H1 (cell line): Measurements from ENCODE around the gene C4orf46.

Experiments
- ASH2L ChIP-seq: fragments of 200-600, 300-600 bp; sonication (generic); IDR thresholded peaks from one replicate; pipeline ENCODE4 v1.7.1; 2017; ENCODE audit warnings: low read length
- CTCF ChIP-seq, 3 experiments: IDR thresholded peaks; 1 replicate in 2 of 3; 2 replicates in 1 of 3; pipeline versions ENCODE4 v1.5.1 to v1.6.1; 2011; ENCODE audit warnings: low read length in 3 of 3, mild to moderate bottlenecking in 3 of 3, inconsistent platforms in 2 of 3, low read depth in 1 of 3, moderate library complexity in 1 of 3; ENCODE audit not compliant: insufficient read depth in 1 of 3; ENCODE audit errors: control extremely low read depth in 1 of 3
- EZH2 ChIP-seq: fragments of 200-600 bp; sonication (generic); IDR thresholded peaks from 2 replicates; pipeline ENCODE4 v1.7.1; 2012; ENCODE audit warnings: low read depth, mild to moderate bottlenecking, moderate library complexity, low read length, inconsistent platforms; ENCODE audit not compliant: severe bottlenecking
- HDAC2 ChIP-seq, 2 experiments: fragments of 300-600 bp in 1 of 2; sonication (generic) in 1 of 2; IDR thresholded peaks; 2 replicates each; pipeline ENCODE4 v1.6.1; 2011 to 2012; ENCODE audit warnings: low read depth in 2 of 2, low read length in 2 of 2, mild to moderate bottlenecking in 2 of 2, moderate library complexity in 2 of 2, borderline replicate concordance in 1 of 2, inconsistent platforms in 1 of 2
- JUN ChIP-seq: IDR thresholded peaks from 2 replicates; pipeline ENCODE4 v1.6.1; 2011; ENCODE audit warnings: low read depth, mild to moderate bottlenecking, improper control_type of control experiment, low read length
- KDM5A ChIP-seq: fragments of 200-600 bp; IDR thresholded peaks from 2 replicates; pipeline ENCODE4 v1.7.1; 2012; ENCODE audit warnings: mild to moderate bottlenecking, low read length, inconsistent platforms, mixed read lengths
- POLR2A ChIP-seq, 2 experiments: IDR thresholded peaks; 1 replicate in 1 of 2; 2 replicates in 1 of 2; pipeline ENCODE4 v1.6.1; 2011; ENCODE audit warnings: low read depth in 2 of 2, low read length in 2 of 2, mild to moderate bottlenecking in 2 of 2; ENCODE audit errors: control extremely low read depth in 1 of 2
- RNF2 ChIP-seq: fragments of 200-900, 300-1000 bp; sonication (generic); IDR thresholded peaks from 2 replicates; pipeline ENCODE4 v1.7.1; 2016; ENCODE audit warnings: borderline replicate concordance, low read depth, mild to moderate bottlenecking, antibody characterized with exemption, low read length; ENCODE audit not compliant: poor library complexity, severe bottlenecking; ENCODE audit errors: missing control alignments
- SP1 ChIP-seq: IDR thresholded peaks from 2 replicates; pipeline ENCODE4 v1.6.1; 2011; ENCODE audit warnings: low read depth, low read length
- TEAD4 ChIP-seq: IDR thresholded peaks from 2 replicates; pipeline ENCODE4 v1.6.1; 2012; ENCODE audit warnings: low read depth, low read length, inconsistent platforms, mixed read lengths
- ZNF274 ChIP-seq: IDR thresholded peaks from 2 replicates; pipeline ENCODE4 v1.7.0; 2012; ENCODE audit warnings: low read length, borderline replicate concordance; ENCODE audit errors: extremely low read depth

- TF ChIP-seq EZH2 (no peak), TEAD4 (no peak), ASH2L (peak; percentile 52), CTCF (IDR thresholded peaks at IDR 0.05; ENCODE audit: control extremely low read depth in 1 of 3, insufficient read depth in 1 of 3, low read depth in 1 of 3, low read length in 3 of 3) (no peak), RNF2 (no peak), POLR2A (IDR thresholded peaks at IDR 0.05; ENCODE audit: control extremely low read depth in 1 of 2, low read depth in 2 of 2, low read length in 2 of 2) (peak; percentile 89 to 91), KDM5A (no peak), SP1 (no peak), JUN (no peak), ZNF274 (no peak), HDAC2 (IDR thresholded peaks at IDR 0.05; ENCODE audit: borderline replicate concordance in 1 of 2, low read depth in 2 of 2, low read length in 2 of 2) (0 out of 4 replicates have a peak, but pooled peaks of 1 of the 2 experiments have one; percentile 7)
Observed at GRCh38 chr4:158671665-158671914, at the start of gene C4orf46.
